ENCODE results near the gene WDR19. TPM values are rescaled to one million over a fixed set of nuclear protein-coding genes. Genes with fewer than 3 reads are reported as not detected.

The WDR19 gene
- total RNA-seq, 4 donors from 2014 or later: 71.1 to 93.1 (median 80.8) TPM

- peaks cover 0 to 97% (median 4%) of the 10 kb centered on the region in 3 donors for H3K36me3 ChIP-seq
- H3K27ac ChIP-seq: no peak overlapping the region
- no peak overlapping the region for H3K4me3 ChIP-seq
- no peak for TF ChIP-seq CTCF (IDR thresholded peaks at IDR 0.05)
- no peak for DNase-seq (ENCODE audit: low spot score in 2 of 2)
- no peaks in the 10 kb centered on the region for H3K4me1 ChIP-seq
- H3K27me3 ChIP-seq: no peaks in the 10 kb centered on the region
- H3K9me3 ChIP-seq: peaks cover 0 to 6% (median 0%) of the 10 kb centered on the region in 4 donors
Observed at GRCh38 chr4:39204543-39204942, 22.2 kb downstream of the WDR19 start.

- Histone ChIP-seq H3K27ac (no peak overlapping the region), H3K27me3 (no peaks in the 10 kb centered on the region), H3K36me3 (peaks cover 0 to 92% (median 4%) of the 10 kb centered on the region in 3 donors), H3K4me1 (no peaks in the 10 kb centered on the region), H3K4me3 (no peak overlapping the region), H3K9me3 (peaks cover 0 to 6% (median 0%) of the 10 kb centered on the region in 4 donors)
- DNase-seq (ENCODE audit: low spot score in 2 of 2): no peak
- 86 to 91% methylated on average over 1 of the region's 1 CpG for WGBS, 2 donors
- TF ChIP-seq POLR2A (IDR thresholded peaks at IDR 0.05) (no peak), CTCF (IDR thresholded peaks at IDR 0.05) (no peak), EP300 (IDR thresholded peaks at IDR 0.05) (no peak)
Observed at GRCh38 chr4:39205000-39205399, 22.7 kb downstream of the WDR19 start.

- Histone ChIP-seq H3K4me1 (no peaks in the 10 kb centered on the region), H3K9me3 (peaks cover 0 to 6% (median 0%) of the 10 kb centered on the region in 4 donors), H3K36me3 (peaks cover 0 to 92% (median 4%) of the 10 kb centered on the region in 3 donors), H3K27me3 (no peaks in the 10 kb centered on the region), H3K27ac (no peak overlapping the region), H3K4me3 (no peak overlapping the region)
- DNase-seq (ENCODE audit: low spot score in 2 of 2): no peak
- TF ChIP-seq CTCF (IDR thresholded peaks at IDR 0.05) (no peak), EP300 (IDR thresholded peaks at IDR 0.05) (no peak), POLR2A (IDR thresholded peaks at IDR 0.05) (no peak)
- 88 to 92% methylated on average over 3 of the region's 3 CpGs for WGBS, 2 donors
Observed at GRCh38 chr4:39205476-39205875, 23.1 kb downstream of the WDR19 start.

GRCh38 chr4:39227906-39228305, 45.6 kb downstream of the WDR19 start:
- Histone ChIP-seq H3K36me3 (peaks cover 0 to 62% (median 0%) of the 10 kb centered on the region in 3 donors), H3K27ac (no peak overlapping the region), H3K9me3 (no peaks in the 10 kb centered on the region), H3K27me3 (no peaks in the 10 kb centered on the region), H3K4me3 (no peak overlapping the region), H3K4me1 (no peaks in the 10 kb centered on the region)
- TF ChIP-seq POLR2A (IDR thresholded peaks at IDR 0.05) (no peak), EP300 (IDR thresholded peaks at IDR 0.05) (no peak), CTCF (IDR thresholded peaks at IDR 0.05) (no peak)
- DNase-seq (ENCODE audit: low spot score in 2 of 2): no peak
- 54 to 71% methylated on average over 2 of the region's 2 CpGs for WGBS, 2 donors

GRCh38 chr4:39228377-39228776, 46.0 kb downstream of the WDR19 start:
- Histone ChIP-seq H3K36me3 (peaks cover 0 to 60% (median 0%) of the 10 kb centered on the region in 3 donors), H3K4me1 (no peaks in the 10 kb centered on the region), H3K27me3 (no peaks in the 10 kb centered on the region), H3K4me3 (no peak overlapping the region), H3K27ac (no peak overlapping the region), H3K9me3 (no peaks in the 10 kb centered on the region)
- TF ChIP-seq EP300 (IDR thresholded peaks at IDR 0.05): no peak
- TF ChIP-seq POLR2A (IDR thresholded peaks at IDR 0.05): no peak
- TF ChIP-seq CTCF (IDR thresholded peaks at IDR 0.05): no peak
- DNase-seq (ENCODE audit: low spot score in 2 of 2): no peak
- 75 to 79% methylated on average over 4 of the region's 4 CpGs for WGBS, 2 donors

Measured in tibial nerve (tissue), 4 donors.